Sigmoid colon (tissue), 7 donors: ENCODE data around the gene PIGA. TPM values are rescaled to one million over a fixed set of nuclear protein-coding genes. Genes with fewer than 3 reads are reported as not detected.

Source experiments
- DNase-seq: peaks from one replicate; pipeline ENCODE4 v3.0.0-alpha.2; 2019
- H3K27ac ChIP-seq, 4 donors: fragments of 200-600 bp; sonication (generic); one replicate each; pipeline ENCODE4 v1.5.1; 2016 to 2019; ENCODE audit warnings: mild to moderate bottlenecking in 1 of 4
- H3K27me3 ChIP-seq, 3 donors: fragments of 200-600 bp; sonication (generic); one replicate each; pipeline ENCODE4 v1.5.1; 2019; ENCODE audit warnings: mild to moderate bottlenecking in 1 of 3
- H3K36me3 ChIP-seq, 4 donors: fragments of 200-600 bp; sonication (generic); one replicate each; pipeline ENCODE4 v1.5.1; 2016 to 2019
- H3K4me1 ChIP-seq, 4 donors: fragments of 200-600 bp; sonication (generic); one replicate each; pipeline ENCODE4 v1.5.1; 2017 to 2019
- H3K4me3 ChIP-seq, 4 donors: fragments of 200-600 bp; sonication (generic); one replicate each; pipeline ENCODE4 v1.5.1; 2017 to 2019; ENCODE audit warnings: mild to moderate bottlenecking in 2 of 4, moderate library complexity in 1 of 4
- H3K9me3 ChIP-seq, 4 donors: fragments of 200-600 bp in 3 of 4; sonication (generic) in 3 of 4; one replicate each; pipeline versions ENCODE4 v1.5.1 to v1.6.1; 2013 to 2019
- CTCF ChIP-seq, 4 experiments: fragments of 450-650 bp in 3 of 4; fragments of 200-600 bp in 1 of 4; IDR thresholded peaks; one replicate each; pipeline ENCODE4 v1.5.1; 2016 to 2019; ENCODE audit warnings: antibody characterized with exemption in 4 of 4, mild to moderate bottlenecking in 3 of 4, moderate library complexity in 2 of 4
- EP300 ChIP-seq, 4 donors: sonication (generic); formaldehyde crosslinking; IDR thresholded peaks; one replicate each; pipeline ENCODE4 v1.6.1; 2017; ENCODE audit warnings: antibody characterized with exemption in 4 of 4
- POLR2A ChIP-seq, 2 donors: fragments of 450-650 bp; IDR thresholded peaks; one replicate each; pipeline ENCODE4 v1.6.1; 2016; ENCODE audit warnings: antibody characterized with exemption in 2 of 2, mild to moderate bottlenecking in 2 of 2, moderate library complexity in 2 of 2
- POLR2AphosphoS5 ChIP-seq, 4 donors: sonication (generic); formaldehyde crosslinking; IDR thresholded peaks; one replicate each; pipeline ENCODE4 v1.6.1; 2017; ENCODE audit warnings: antibody characterized with exemption in 4 of 4
- WGBS, 2 donors: extraction: QIAGEN DNeasy Blood & Tissue Kit; methylation state at CpG; one replicate each; pipeline ENCODE4 v1.1.7; 2013; 5-methylcytosine and 5-hydroxymethylcytosine counted together
- intact Hi-C: fragments of 100-400 bp; cut with DNase I; formaldehyde crosslinking; loops from one replicate; pipeline ENCODE4 v1.15.1; 2023
- polyA plus RNA-seq, 3 donors: library from polyadenylated mRNA; stranded (reverse); fragments of 200-250 nt; gene quantifications; one replicate each; pipeline ENCODE4 v1.2.3, GENCODE V29; 2013
- total RNA-seq, 4 donors: library from RNA; depleted of rRNA; stranded (reverse); fragments of >200 nt; gene quantifications; one replicate each; pipeline ENCODE4 v1.1.0, GENCODE V29; 2016
- donor health status: healthy with polysubstance abuse.
- donor health status: Bipolar disorder and iron deficiency.
- donor health status: healthy.

Gene PIGA
- total and polyA plus RNA-seq, 7 donors, result 3.9 to 9.5 (median 8.0) TPM

GRCh38 chrX:15343075-15343476 is 7.8 kb upstream of the PIGA start:
- H3K27ac ChIP-seq, result no peak overlapping the region
- no peaks in the 10 kb centered on the region for H3K9me3 ChIP-seq
- no peaks in the 10 kb centered on the region for H3K4me1 ChIP-seq
- intact Hi-C loops, result no loop called here
- WGBS, 2 donors, result 53 to 68% methylated on average over 5 of the region's 5 CpGs
- TF ChIP-seq POLR2AphosphoS5 (IDR thresholded peaks at IDR 0.05) (no peak), EP300 (IDR thresholded peaks at IDR 0.05) (no peak)
- no peak overlapping the region for H3K4me3 ChIP-seq
- no peaks in the 10 kb centered on the region for H3K27me3 ChIP-seq
- H3K36me3 ChIP-seq, result no peaks in the 10 kb centered on the region
- no peak for DNase-seq

GRCh38 chrX:15340867-15341266 is 5.5 kb upstream of the PIGA start:
- intact Hi-C loops, result no loop called here
- WGBS, 2 donors, result 95 to 99% methylated on average over 2 of the region's 2 CpGs
- DNase-seq, result no peak
- Histone ChIP-seq H3K9me3 (no peaks in the 10 kb centered on the region), H3K27ac (no peak overlapping the region), H3K4me3 (no peak overlapping the region), H3K27me3 (no peaks in the 10 kb centered on the region), H3K36me3 (no peaks in the 10 kb centered on the region), H3K4me1 (no peaks in the 10 kb centered on the region)
- no peak for TF ChIP-seq POLR2AphosphoS5 (IDR thresholded peaks at IDR 0.05)
- no peak for TF ChIP-seq EP300 (IDR thresholded peaks at IDR 0.05)
- no peak for TF ChIP-seq POLR2A (IDR thresholded peaks at IDR 0.05)
- no peak for TF ChIP-seq CTCF (IDR thresholded peaks at IDR 0.05)

- TF ChIP-seq POLR2A (IDR thresholded peaks at IDR 0.05) (no peak), EP300 (IDR thresholded peaks at IDR 0.05) (no peak), POLR2AphosphoS5 (IDR thresholded peaks at IDR 0.05) (no peak), CTCF (IDR thresholded peaks at IDR 0.05) (no peak)
- 0 to 1% methylated on average over 10 of the region's 10 CpGs for WGBS, 2 donors
- peaks cover 0 to 8% (median 0%) of the 10 kb centered on the region in 4 donors for H3K36me3 ChIP-seq
- intact Hi-C loops, result loop anchor here (5.0 to 10.0 kb wide), 2 partner anchors 159 to 341 kb away; partner anchors contain the start of gene PIR
- H3K9me3 ChIP-seq, result no peaks in the 10 kb centered on the region
- no peaks in the 10 kb centered on the region for H3K27me3 ChIP-seq
- H3K4me1 ChIP-seq, result peaks cover 0 to 5% (median 0%) of the 10 kb centered on the region in 4 donors
- peak overlapping the region; percentile 6 to 78 (median 73) for H3K4me3 ChIP-seq
- no peak for DNase-seq
- peak overlapping the region; percentile 54 to 78 (median 61) for H3K27ac ChIP-seq
These were observed 695 bp upstream of the PIGA start for GRCh38 chrX:15336023-15336413.

GRCh38 chrX:15334561-15334960 is 762 bp downstream of the PIGA start:
- Histone ChIP-seq H3K9me3 (no peaks in the 10 kb centered on the region), H3K4me1 (peaks cover 0 to 5% (median 0%) of the 10 kb centered on the region in 4 donors), H3K4me3 (peak overlapping the region; percentile 70 to 78 (median 73)), H3K27ac (peak overlapping the region; percentile 78 to 86 (median 82)), H3K27me3 (no peaks in the 10 kb centered on the region), H3K36me3 (peaks cover 0 to 10% (median 0%) of the 10 kb centered on the region in 4 donors)
- 2 to 9% methylated on average over 7 of the region's 7 CpGs for WGBS, 2 donors
- DNase-seq, result no peak
- TF ChIP-seq EP300 (IDR thresholded peaks at IDR 0.05) (no peak), POLR2AphosphoS5 (IDR thresholded peaks at IDR 0.05) (no peak)
- intact Hi-C loops, result loop anchor here (10.0 kb wide), 1 partner anchor 160 kb away; the partner anchor contains the start of gene PIR

GRCh38 chrX:15328821-15329220 is 6.5 kb downstream of the PIGA start:
- intact Hi-C loops, result no loop called here
- H3K27me3 ChIP-seq, result no peaks in the 10 kb centered on the region
- WGBS, 2 donors, result 59 to 72% methylated on average over 2 of the region's 2 CpGs
- peaks cover 0 to 10% (median 0%) of the 10 kb centered on the region in 4 donors for H3K36me3 ChIP-seq
- TF ChIP-seq POLR2A (IDR thresholded peaks at IDR 0.05) (no peak), EP300 (IDR thresholded peaks at IDR 0.05) (no peak), POLR2AphosphoS5 (IDR thresholded peaks at IDR 0.05) (no peak), CTCF (IDR thresholded peaks at IDR 0.05) (no peak)
- no peak for DNase-seq
- no peaks in the 10 kb centered on the region for H3K4me1 ChIP-seq
- no peaks in the 10 kb centered on the region for H3K9me3 ChIP-seq
- H3K27ac ChIP-seq, result no peak overlapping the region
- no peak overlapping the region for H3K4me3 ChIP-seq

- 85 to 91% methylated on average over 3 of the region's 3 CpGs for WGBS, 2 donors
- Histone ChIP-seq H3K27ac (no peak overlapping the region), H3K36me3 (peaks cover 0 to 10% (median 0%) of the 10 kb centered on the region in 4 donors), H3K4me3 (no peak overlapping the region), H3K27me3 (no peaks in the 10 kb centered on the region), H3K9me3 (no peaks in the 10 kb centered on the region), H3K4me1 (no peaks in the 10 kb centered on the region)
- intact Hi-C loops, result no loop called here
- DNase-seq, result no peak
- TF ChIP-seq CTCF (IDR thresholded peaks at IDR 0.05), result no peak
- no peak for TF ChIP-seq EP300 (IDR thresholded peaks at IDR 0.05)
- TF ChIP-seq POLR2AphosphoS5 (IDR thresholded peaks at IDR 0.05), result no peak
- TF ChIP-seq POLR2A (IDR thresholded peaks at IDR 0.05), result no peak
These were observed 7.2 kb downstream of the PIGA start for GRCh38 chrX:15328131-15328530.
